Muscle layer of duodenum (tissue), 2 donors: ENCODE data around the gene H1-8.
A peak's percentile ranks its signal among the peaks of the same experiment; 100 is the strongest.

Experiments used
- H3K27ac ChIP-seq: one replicate; pipeline ENCODE4 v1.7.0; 2013; ENCODE audit warnings: mild to moderate bottlenecking, low read length
- H3K27me3 ChIP-seq: one replicate; pipeline ENCODE4 v1.7.0; 2013; ENCODE audit warnings: low read depth, mild to moderate bottlenecking, control low read depth, low read length
- H3K36me3 ChIP-seq, 2 donors: one replicate each; pipeline ENCODE4 v1.7.0; 2013; ENCODE audit warnings: low read length in 2 of 2, control low read depth in 1 of 2, mild to moderate bottlenecking in 1 of 2; ENCODE audit not compliant: insufficient read depth in 2 of 2, control insufficient read depth in 1 of 2
- H3K4me1 ChIP-seq, 2 donors: one replicate each; pipeline ENCODE4 v1.7.0; 2013; ENCODE audit warnings: low read length in 2 of 2, mild to moderate bottlenecking in 2 of 2, control low read depth in 1 of 2, moderate library complexity in 1 of 2; ENCODE audit not compliant: insufficient read depth in 2 of 2, control insufficient read depth in 1 of 2
- H3K4me3 ChIP-seq, 2 donors: one replicate each; pipeline ENCODE4 v1.7.0; 2013; ENCODE audit warnings: low read length in 2 of 2, low read depth in 1 of 2, mild to moderate bottlenecking in 1 of 2
- H3K9me3 ChIP-seq, 2 donors: one replicate each; pipeline ENCODE4 v1.7.0; 2013; ENCODE audit warnings: low read length in 2 of 2, control low read depth in 1 of 2, mild to moderate bottlenecking in 1 of 2; ENCODE audit not compliant: control insufficient read depth in 1 of 2
- donor health status: healthy.

H1-8 gene

GRCh38 chr3:129552287-129553050 is 9.5 kb downstream of the H1-8 start:
- no peaks in the 10 kb centered on the region for H3K27me3 ChIP-seq
- H3K36me3 ChIP-seq: peaks cover 0 to 3% of the 10 kb centered on the region in 2 donors
- H3K4me1 ChIP-seq: peaks cover 0 to 19% of the 10 kb centered on the region in 2 donors
- no peak overlapping the region for H3K27ac ChIP-seq
- no peaks in the 10 kb centered on the region for H3K9me3 ChIP-seq
- no peak overlapping the region for H3K4me3 ChIP-seq

- no peak overlapping the region for H3K4me3 ChIP-seq
- H3K36me3 ChIP-seq: peaks cover 0 to 4% of the 10 kb centered on the region in 2 donors
- H3K27me3 ChIP-seq: no peaks in the 10 kb centered on the region
- no peaks in the 10 kb centered on the region for H3K9me3 ChIP-seq
- H3K4me1 ChIP-seq: peaks cover 0 to 19% of the 10 kb centered on the region in 2 donors
- H3K27ac ChIP-seq: no peak overlapping the region
Observed at GRCh38 chr3:129553171-129553570, 10.2 kb downstream of the H1-8 start.

GRCh38 chr3:129553719-129554118 is 10.7 kb downstream of the H1-8 start:
- H3K9me3 ChIP-seq: no peaks in the 10 kb centered on the region
- peaks cover 0 to 20% of the 10 kb centered on the region in 2 donors for H3K4me1 ChIP-seq
- no peaks in the 10 kb centered on the region for H3K27me3 ChIP-seq
- peaks cover 0 to 7% of the 10 kb centered on the region in 2 donors for H3K36me3 ChIP-seq
- peak overlapping the region in 1 of 2 donors; percentile 16 for H3K4me3 ChIP-seq
- no peak overlapping the region for H3K27ac ChIP-seq

- Histone ChIP-seq H3K27ac (no peak overlapping the region), H3K27me3 (no peaks in the 10 kb centered on the region), H3K36me3 (peaks cover 0 to 7% of the 10 kb centered on the region in 2 donors), H3K4me3 (no peak overlapping the region), H3K4me1 (peaks cover 0 to 24% of the 10 kb centered on the region in 2 donors), H3K9me3 (no peaks in the 10 kb centered on the region)
Observed at GRCh38 chr3:129554356-129555152, 11.6 kb downstream of the H1-8 start.

GRCh38 chr3:129555153-129555550 is 12.2 kb downstream of the H1-8 start:
- peaks cover 0 to 7% of the 10 kb centered on the region in 2 donors for H3K36me3 ChIP-seq

GRCh38 chr3:129555616-129556357 is 12.8 kb downstream of the H1-8 start:
- Histone ChIP-seq H3K27ac (no peak overlapping the region), H3K9me3 (no peaks in the 10 kb centered on the region), H3K4me1 (peaks cover 0 to 33% of the 10 kb centered on the region in 2 donors), H3K36me3 (peaks cover 0 to 7% of the 10 kb centered on the region in 2 donors), H3K27me3 (no peaks in the 10 kb centered on the region), H3K4me3 (no peak overlapping the region)

More at GRCh38 chr3:129555153-129555550, 12.2 kb downstream of the H1-8 start:
- H3K27ac ChIP-seq: no peak overlapping the region
- peaks cover 0 to 26% of the 10 kb centered on the region in 2 donors for H3K4me1 ChIP-seq
- H3K9me3 ChIP-seq: no peaks in the 10 kb centered on the region
- H3K4me3 ChIP-seq: no peak overlapping the region
- H3K27me3 ChIP-seq: no peaks in the 10 kb centered on the region

- Histone ChIP-seq H3K4me3 (no peak overlapping the region), H3K9me3 (no peaks in the 10 kb centered on the region), H3K36me3 (peaks cover 0 to 7% of the 10 kb centered on the region in 2 donors), H3K4me1 (peaks cover 0 to 38% of the 10 kb centered on the region in 2 donors), H3K27me3 (no peaks in the 10 kb centered on the region), H3K27ac (no peak overlapping the region)
Observed at GRCh38 chr3:129556358-129556695, 13.4 kb downstream of the H1-8 start.

- H3K4me1 ChIP-seq: peaks cover 0 to 43% of the 10 kb centered on the region in 2 donors
- H3K9me3 ChIP-seq: no peaks in the 10 kb centered on the region
- no peaks in the 10 kb centered on the region for H3K27me3 ChIP-seq
- H3K4me3 ChIP-seq: no peak overlapping the region
- H3K36me3 ChIP-seq: peaks cover 0 to 7% of the 10 kb centered on the region in 2 donors
- H3K27ac ChIP-seq: no peak overlapping the region
Observed at GRCh38 chr3:129556890-129557547, 14.0 kb downstream of the H1-8 start.

GRCh38 chr3:129557548-129557894 is 14.5 kb downstream of the H1-8 start:
- no peak overlapping the region for H3K4me3 ChIP-seq
- no peak overlapping the region for H3K27ac ChIP-seq
- no peaks in the 10 kb centered on the region for H3K9me3 ChIP-seq
- peaks cover 3 to 9% of the 10 kb centered on the region in 2 donors for H3K36me3 ChIP-seq
- peaks cover 0 to 44% of the 10 kb centered on the region in 2 donors for H3K4me1 ChIP-seq
- no peaks in the 10 kb centered on the region for H3K27me3 ChIP-seq

- Histone ChIP-seq H3K27me3 (no peaks in the 10 kb centered on the region), H3K9me3 (no peaks in the 10 kb centered on the region), H3K4me3 (no peak overlapping the region), H3K4me1 (peaks cover 0 to 44% of the 10 kb centered on the region in 2 donors), H3K36me3 (peaks cover 10 to 16% of the 10 kb centered on the region in 2 donors), H3K27ac (no peak overlapping the region)
Observed at GRCh38 chr3:129558081-129558771, 15.3 kb downstream of the H1-8 start.
